Measurements from ENCODE around the gene CARS1.

- TF ChIP-seq CTCF (IDR thresholded peaks at IDR 0.05) (no peak), RXRA (IDR thresholded peaks at IDR 0.05; ENCODE audit: borderline replicate concordance, low read depth) (no peak), GABPA (IDR thresholded peaks at IDR 0.05; ENCODE audit: low read depth) (no peak), TAF1 (IDR thresholded peaks at IDR 0.05; ENCODE audit: borderline replicate concordance, low read depth, low read length) (no peak)
Observed at GRCh38 chr11:3007404-3008010, 49.7 kb downstream of the CARS1 start.
